ENCODE data around the gene REPIN1. TPM values are rescaled to one million over a fixed set of nuclear protein-coding genes. Genes with fewer than 3 reads are reported as not detected.
A peak's percentile ranks its signal among the peaks of the same experiment; 100 is the strongest.

Gene REPIN1
- total and polyA plus RNA-seq, 9 of the 15 experiments (the other 6 are each of a cell fraction or from before 2014, with no cell fraction given) = 8.1 to 283 (median 94.3) TPM

GRCh38 chr7:150400788-150401423, 32.3 kb downstream of the REPIN1 start (continued):
- no peak for TF ChIP-seq NCOA4 (IDR thresholded peaks at IDR 0.05; ENCODE audit: partially characterized antibody)
- no peak for TF ChIP-seq SRSF1 (IDR thresholded peaks at IDR 0.05; ENCODE audit: low read depth, low read length)
- no peak for TF ChIP-seq ETV6 (IDR thresholded peaks at IDR 0.05; ENCODE audit: borderline replicate concordance in 1 of 2, low read depth in 2 of 2, low read length in 1 of 2)
- TF ChIP-seq ETV6 (CRISPR knock-in tag; IDR thresholded peaks at IDR 0.05; ENCODE audit: borderline replicate concordance) = no peak
- TF ChIP-seq ADNP (tag; IDR thresholded peaks at IDR 0.05) = no peak
- TF ChIP-seq TFAP4 (CRISPR knock-in tag; IDR thresholded peaks at IDR 0.05; ENCODE audit: borderline replicate concordance) = no peak
- TF ChIP-seq ZNF740 (CRISPR knock-in tag; IDR thresholded peaks at IDR 0.05) = 0 out of 2 replicates have a peak, but pooled peaks have one; percentile 12
- no peak for TF ChIP-seq ZNF740 (tag; IDR thresholded peaks at IDR 0.05)
- TF ChIP-seq, protein P1, sequence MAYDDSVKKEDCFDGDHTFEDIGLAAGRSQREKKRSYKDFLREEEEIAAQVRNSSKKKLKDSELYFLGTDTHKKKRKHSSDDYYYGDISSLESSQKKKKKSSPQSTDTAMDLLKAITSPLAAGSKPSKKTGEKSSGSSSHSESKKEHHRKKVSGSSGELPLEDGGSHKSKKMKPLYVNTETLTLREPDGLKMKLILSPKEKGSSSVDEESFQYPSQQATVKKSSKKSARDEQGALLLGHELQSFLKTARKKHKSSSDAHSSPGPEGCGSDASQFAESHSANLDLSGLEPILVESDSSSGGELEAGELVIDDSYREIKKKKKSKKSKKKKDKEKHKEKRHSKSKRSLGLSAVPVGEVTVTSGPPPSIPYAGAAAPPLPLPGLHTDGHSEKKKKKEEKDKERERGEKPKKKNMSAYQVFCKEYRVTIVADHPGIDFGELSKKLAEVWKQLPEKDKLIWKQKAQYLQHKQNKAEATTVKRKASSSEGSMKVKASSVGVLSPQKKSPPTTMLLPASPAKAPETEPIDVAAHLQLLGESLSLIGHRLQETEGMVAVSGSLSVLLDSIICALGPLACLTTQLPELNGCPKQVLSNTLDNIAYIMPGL (CRISPR knock-in tag; IDR thresholded peaks at IDR 0.05) = 0 out of 2 replicates have a peak, but pooled peaks have one; percentile 61
- TF ChIP-seq ZNF133 (CRISPR knock-in tag; IDR thresholded peaks at IDR 0.05) = no peak
- TF ChIP-seq CCAR2 (IDR thresholded peaks at IDR 0.05; ENCODE audit: low read depth, low read length) = no peak
- TF ChIP-seq MTF1 (CRISPR knock-in tag; IDR thresholded peaks at IDR 0.05; ENCODE audit: borderline replicate concordance) = no peak
- no peak for TF ChIP-seq EHMT2 (IDR thresholded peaks at IDR 0.05)
- TF ChIP-seq PHF8 (IDR thresholded peaks at IDR 0.05; ENCODE audit: borderline replicate concordance, low read length) = no peak
- no peak for TF ChIP-seq MCM3 (IDR thresholded peaks at IDR 0.05)
- TF ChIP-seq, protein P2, sequence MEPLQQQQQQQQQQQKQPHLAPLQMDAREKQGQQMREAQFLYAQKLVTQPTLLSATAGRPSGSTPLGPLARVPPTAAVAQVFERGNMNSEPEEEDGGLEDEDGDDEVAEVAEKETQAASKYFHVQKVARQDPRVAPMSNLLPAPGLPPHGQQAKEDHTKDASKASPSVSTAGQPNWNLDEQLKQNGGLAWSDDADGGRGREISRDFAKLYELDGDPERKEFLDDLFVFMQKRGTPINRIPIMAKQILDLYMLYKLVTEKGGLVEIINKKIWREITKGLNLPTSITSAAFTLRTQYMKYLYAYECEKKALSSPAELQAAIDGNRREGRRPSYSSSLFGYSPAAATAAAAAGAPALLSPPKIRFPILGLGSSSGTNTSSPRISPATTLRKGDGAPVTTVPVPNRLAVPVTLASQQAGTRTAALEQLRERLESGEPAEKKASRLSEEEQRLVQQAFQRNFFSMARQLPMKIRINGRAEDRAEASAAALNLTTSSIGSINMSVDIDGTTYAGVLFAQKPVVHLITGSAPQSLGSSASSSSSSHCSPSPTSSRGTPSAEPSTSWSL (CRISPR knock-in tag; IDR thresholded peaks at IDR 0.05; ENCODE audit: borderline replicate concordance) = no peak
- no peak for TF ChIP-seq PRDM10 (IDR thresholded peaks at IDR 0.05; ENCODE audit: partially characterized antibody)
- no peak for TF ChIP-seq TRIM28 (IDR thresholded peaks at IDR 0.05)
- no peak for TF ChIP-seq SREBF2 (CRISPR knock-in tag; IDR thresholded peaks at IDR 0.05)
- TF ChIP-seq ZNF24 (IDR thresholded peaks at IDR 0.05) = no peak

Data from K562 (cell line).